Panc1 (cell line): ENCODE results near the gene CRTAC1. TPM values are rescaled to one million over a fixed set of nuclear protein-coding genes. Genes with fewer than 3 reads are reported as not detected.

Experiments
- ATAC-seq: fragments of 200-7000 bp; cut with Tn5 transposase; 2 replicates; pipeline ENCODE4 v1.9.1; 2020; ENCODE audit warnings: mild to moderate bottlenecking, moderate library complexity
- BruUV-seq: library from RNA; stranded (reverse); fragments of 400-500 nt; replicated peaks from 2 replicates; lab custom pipeline; 2021; lab: Mats Ljungman, UMichigan
- CTCF ChIA-PET: fragments of 300-600 bp; sonication (Branson Sonifier 250); formaldehyde crosslinking; loops from one replicate; lab custom pipeline; 2022; ENCODE audit warnings: antibody characterized with exemption; lab: Charles Lee
- POLR2A ChIA-PET: fragments of 300-600 bp; sonication (Branson Sonifier 250); formaldehyde crosslinking; loops from one replicate; lab custom pipeline; 2022; ENCODE audit warnings: antibody characterized with exemption; lab: Charles Lee
- DNase-seq: peaks from one replicate; pipeline ENCODE4 v3.0.0-alpha.2; 2010; ENCODE audit warnings: low read depth, low spot score
- H3K27ac ChIP-seq: 2 replicates; pipeline ENCODE4 v1.5.1; 2011; ENCODE audit warnings: mild to moderate bottlenecking, low read length, inconsistent platforms
- H3K27me3 ChIP-seq: fragments of 200-500 bp; sonication (Bioruptor generic); 2 replicates; pipeline ENCODE4 v1.6.0; 2014; ENCODE audit warnings: low read length, inconsistent platforms; ENCODE audit not compliant: control insufficient read depth, insufficient read depth
- H3K36me3 ChIP-seq: fragments of 200-500 bp; sonication (Bioruptor generic); 2 replicates; pipeline ENCODE4 v1.5.1; 2014; ENCODE audit warnings: inconsistent platforms, mild to moderate bottlenecking, low read length, moderate library complexity; ENCODE audit not compliant: control insufficient read depth, insufficient read depth
- H3K4me1 ChIP-seq: 2 replicates; pipeline ENCODE4 v1.5.1; 2011; ENCODE audit warnings: inconsistent platforms, mild to moderate bottlenecking, low read length, moderate library complexity; ENCODE audit not compliant: control insufficient read depth, insufficient read depth
- H3K4me3 ChIP-seq, 2 experiments: 2 replicates each; pipeline ENCODE4 v1.5.1; 2011 to 2012; ENCODE audit warnings: low read depth in 2 of 2, low read length in 2 of 2, mild to moderate bottlenecking in 2 of 2, inconsistent platforms in 1 of 2, moderate library complexity in 1 of 2
- H3K9me3 ChIP-seq: fragments of 200-500 bp; sonication (Bioruptor generic); 2 replicates; pipeline ENCODE4 v1.5.1; 2014; ENCODE audit warnings: low read depth, mild to moderate bottlenecking, inconsistent platforms, low read length, moderate library complexity; ENCODE audit not compliant: control insufficient read depth, insufficient read depth
- POLR2AphosphoS5 ChIP-seq: IDR thresholded peaks from 2 replicates; pipeline ENCODE4 v1.6.1; 2012; ENCODE audit warnings: mild to moderate bottlenecking, low read depth, low read length, moderate library complexity
- REST ChIP-seq, 2 experiments: IDR thresholded peaks; 2 replicates each; pipeline ENCODE4 v1.6.1; 2011 to 2012; ENCODE audit warnings: low read depth in 2 of 2, control low read depth in 1 of 2, low read length in 1 of 2, mild to moderate bottlenecking in 1 of 2, moderate library complexity in 1 of 2; ENCODE audit not compliant: insufficient read depth in 1 of 2
- SIN3A ChIP-seq: IDR thresholded peaks from 2 replicates; pipeline ENCODE4 v1.6.1; 2012; ENCODE audit warnings: low read depth, mild to moderate bottlenecking, low read length, moderate library complexity, borderline replicate concordance; ENCODE audit not compliant: insufficient read depth
- TCF7L2 ChIP-seq: IDR thresholded peaks from 2 replicates; pipeline ENCODE4 v1.6.1; 2011; ENCODE audit warnings: mild to moderate bottlenecking, low read depth, low read length, inconsistent platforms
- in situ Hi-C: cut with HindIII; loops from 2 replicates; pipeline ENCODE4 v1.10.0; 2016; ENCODE audit warnings: low sequenced_read_pairs, low pct_unique_long_range_greater_than_20kb
- intact Hi-C: fragments of 100-400 bp; cut with micrococcal nuclease; formaldehyde crosslinking; loops from one replicate; pipeline ENCODE4 v1.10.0; 2022; ENCODE audit not compliant: unreplicated experiment
- total RNA-seq: library from RNA; stranded (reverse); gene quantifications from one replicate; pipeline ENCODE4 v1.2.1, GENCODE V29; 2021; ENCODE audit not compliant: unreplicated experiment
- TF ChIP-seq, protein P1 (sequence below): fragments of 450-650 bp; IDR thresholded peaks from 2 replicates; pipeline ENCODE4 v1.5.1; 2017; ENCODE audit warnings: mild to moderate bottlenecking

The CRTAC1 gene
- total RNA-seq, 1 experiment from 2014 or later: 0.23 TPM

GRCh38 chr10:97894092-97894491 is 136.3 kb downstream of the CRTAC1 start:
- intact Hi-C loops (no loop called here), in situ Hi-C loops (no loop called here)
- Histone ChIP-seq H3K36me3 (no peaks in the 10 kb centered on the region), H3K27ac (no peak overlapping the region), H3K4me1 (no peaks in the 10 kb centered on the region), H3K4me3 (no peak overlapping the region), H3K27me3 (no peaks in the 10 kb centered on the region; the same call in 1 of the 2 replicates), H3K9me3 (no peaks in the 10 kb centered on the region)
- TF ChIP-seq POLR2AphosphoS5 (no peak), SIN3A (no peak), REST (IDR thresholded peaks at IDR 0.05; ENCODE audit: insufficient read depth in 1 of 2, low read depth in 2 of 2, low read length in 1 of 2) (no peak), TCF7L2 (no peak)
- TF ChIP-seq, protein P1, sequence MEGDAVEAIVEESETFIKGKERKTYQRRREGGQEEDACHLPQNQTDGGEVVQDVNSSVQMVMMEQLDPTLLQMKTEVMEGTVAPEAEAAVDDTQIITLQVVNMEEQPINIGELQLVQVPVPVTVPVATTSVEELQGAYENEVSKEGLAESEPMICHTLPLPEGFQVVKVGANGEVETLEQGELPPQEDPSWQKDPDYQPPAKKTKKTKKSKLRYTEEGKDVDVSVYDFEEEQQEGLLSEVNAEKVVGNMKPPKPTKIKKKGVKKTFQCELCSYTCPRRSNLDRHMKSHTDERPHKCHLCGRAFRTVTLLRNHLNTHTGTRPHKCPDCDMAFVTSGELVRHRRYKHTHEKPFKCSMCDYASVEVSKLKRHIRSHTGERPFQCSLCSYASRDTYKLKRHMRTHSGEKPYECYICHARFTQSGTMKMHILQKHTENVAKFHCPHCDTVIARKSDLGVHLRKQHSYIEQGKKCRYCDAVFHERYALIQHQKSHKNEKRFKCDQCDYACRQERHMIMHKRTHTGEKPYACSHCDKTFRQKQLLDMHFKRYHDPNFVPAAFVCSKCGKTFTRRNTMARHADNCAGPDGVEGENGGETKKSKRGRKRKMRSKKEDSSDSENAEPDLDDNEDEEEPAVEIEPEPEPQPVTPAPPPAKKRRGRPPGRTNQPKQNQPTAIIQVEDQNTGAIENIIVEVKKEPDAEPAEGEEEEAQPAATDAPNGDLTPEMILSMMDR: no peak
- POLR2A ChIA-PET: no interaction called here
- CTCF ChIA-PET: interaction anchor here (0.7 kb wide), 1 partner anchor 102 kb away, joined by 3 read pairs; no protein-coding TSS in a partner anchor
- ATAC-seq (no peak), DNase-seq (no peak)
- BruUV-seq: no TSS peak

- no TSS peak for BruUV-seq
- ATAC-seq (no peak), DNase-seq (no peak)
- H3K4me1 ChIP-seq: peaks cover 4% of the 10 kb centered on the region; the same call in 1 of the 2 replicates
- ChIA-PET POLR2A (no interaction called here), CTCF (no interaction called here)
- intact Hi-C loops: no loop called here
- in situ Hi-C loops: no loop called here
- H3K36me3 ChIP-seq: no peaks in the 10 kb centered on the region
- no peaks in the 10 kb centered on the region; the same call in 1 of the 2 replicates for H3K27me3 ChIP-seq
- no peak overlapping the region for H3K4me3 ChIP-seq
- no peaks in the 10 kb centered on the region for H3K9me3 ChIP-seq
- H3K27ac ChIP-seq: no peak overlapping the region
- TF ChIP-seq, protein P1: no peak
- no peak for TF ChIP-seq TCF7L2
- TF ChIP-seq POLR2AphosphoS5: no peak
- TF ChIP-seq REST (IDR thresholded peaks at IDR 0.05; ENCODE audit: insufficient read depth in 1 of 2, low read depth in 2 of 2, low read length in 1 of 2): no peak
- no peak for TF ChIP-seq SIN3A
These were observed 137.5 kb downstream of the CRTAC1 start for GRCh38 chr10:97892939-97893338.
